DOHH2 (cell line): ENCODE measurements around the gene UPK3A.

Experiments
- H3F3A ChIP-seq: fragments of 200-600 bp; sonication (generic), shearing (Covaris generic); 2 replicates; pipeline ENCODE4 v1.6.0; 2016; ENCODE audit warnings: antibody characterized with exemption, mild to moderate bottlenecking; ENCODE audit not compliant: control insufficient read depth, insufficient read depth
- H3K27ac ChIP-seq: fragments of 200-600 bp; sonication (generic); 2 replicates; pipeline ENCODE4 v1.5.1; 2014; ENCODE audit warnings: low read depth, mild to moderate bottlenecking, low read length, moderate library complexity
- H3K27me3 ChIP-seq: fragments of 200-600 bp; sonication (generic); 2 replicates; pipeline ENCODE4 v1.6.1; 2014; ENCODE audit warnings: mild to moderate bottlenecking, low read length, mixed read lengths; ENCODE audit not compliant: control insufficient read depth
- H3K36me3 ChIP-seq: fragments of 200-600 bp; sonication (generic); 2 replicates; pipeline ENCODE4 v1.6.1; 2014; ENCODE audit warnings: mild to moderate bottlenecking, low read length, moderate library complexity, mixed read lengths; ENCODE audit not compliant: control insufficient read depth
- H3K4me1 ChIP-seq: fragments of 200-600 bp; sonication (generic); 2 replicates; pipeline ENCODE4 v1.6.1; 2014; ENCODE audit warnings: mild to moderate bottlenecking, low read length, mixed read lengths; ENCODE audit not compliant: control insufficient read depth
- H3K4me2 ChIP-seq: fragments of 200-600 bp; sonication (generic); 2 replicates; pipeline ENCODE4 v1.6.0; 2014; ENCODE audit warnings: mild to moderate bottlenecking, low read length, moderate library complexity
- H3K4me3 ChIP-seq: fragments of 200-600 bp; sonication (generic); 2 replicates; pipeline ENCODE4 v1.5.1; 2014; ENCODE audit warnings: mild to moderate bottlenecking, low read length, mixed read lengths
- H3K79me2 ChIP-seq: fragments of 200-600 bp; sonication (generic); 2 replicates; pipeline ENCODE4 v1.6.1; 2014; ENCODE audit warnings: mild to moderate bottlenecking, low read length, mixed read lengths; ENCODE audit not compliant: control insufficient read depth
- H3K9me2 ChIP-seq: fragments of 200-600 bp; sonication (generic); replicated peaks from 2 replicates; pipeline ENCODE4 v1.6.1; 2014; ENCODE audit warnings: mild to moderate bottlenecking, low read length, mixed read lengths; ENCODE audit not compliant: control insufficient read depth
- H3K9me3 ChIP-seq: fragments of 200-600 bp; sonication (generic); 2 replicates; pipeline ENCODE4 v1.6.1; 2014; ENCODE audit warnings: antibody characterized with exemption, low read length, mixed read lengths; ENCODE audit not compliant: control insufficient read depth, insufficient read depth
- H4K20me1 ChIP-seq: fragments of 200-600 bp; sonication (generic); 2 replicates; pipeline ENCODE4 v1.6.0; 2014; ENCODE audit warnings: low read depth, mild to moderate bottlenecking, antibody characterized with exemption, low read length, moderate library complexity; ENCODE audit not compliant: control insufficient read depth, insufficient read depth
- EZH2phosphoT487 ChIP-seq: fragments of 200-600 bp; sonication (generic); IDR thresholded peaks from 2 replicates; pipeline ENCODE4 v1.6.1; 2017; ENCODE audit warnings: borderline replicate concordance, mild to moderate bottlenecking, antibody characterized with exemption, low read length, moderate library complexity, mixed read lengths
- TF ChIP-seq, protein P1 (sequence below): fragments of 200-600 bp; sonication (generic); IDR thresholded peaks from one replicate; pipeline ENCODE4 v1.5.1; 2014; ENCODE audit warnings: antibody characterized with exemption, mild to moderate bottlenecking, low read depth, low read length; ENCODE audit not compliant: poor library complexity, severe bottlenecking

UPK3A gene

DNA sequence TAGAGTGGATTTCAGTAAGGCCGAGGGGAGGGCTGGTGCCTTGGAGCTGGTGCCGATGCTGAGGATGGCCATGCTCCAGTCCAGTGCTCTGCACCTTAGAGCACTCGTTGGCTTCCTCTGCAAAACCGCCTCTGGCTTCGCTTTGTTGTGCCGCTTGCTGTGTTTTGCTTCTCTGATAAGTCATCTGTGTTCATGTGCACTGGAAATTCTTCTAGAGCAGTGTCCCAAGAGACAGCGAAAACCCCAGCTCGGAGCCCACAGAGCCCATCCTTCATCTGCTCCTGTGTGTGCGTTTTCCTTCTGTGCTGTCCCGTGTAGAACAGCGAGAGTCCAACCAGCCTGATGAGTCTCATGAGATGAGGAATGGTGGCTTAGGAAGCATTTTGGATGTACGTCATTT lies 37.1 kb downstream of the UPK3A start:
- H3K9me2 ChIP-seq = no peaks in the 10 kb centered on the region
- no peak overlapping the region for H3K27ac ChIP-seq
- H3K4me2 ChIP-seq = no peak overlapping the region
- no peak overlapping the region for H3K4me3 ChIP-seq
- no peaks in the 10 kb centered on the region; the same call in 1 of the 2 replicates for H3F3A ChIP-seq
- 0 out of 2 replicates have a peak, but pooled peaks cover 2% of the 10 kb centered on the region for H4K20me1 ChIP-seq
- H3K27me3 ChIP-seq = no peaks in the 10 kb centered on the region
- no peaks in the 10 kb centered on the region for H3K9me3 ChIP-seq
- H3K79me2 ChIP-seq = peaks cover 50% of the 10 kb centered on the region
- TF ChIP-seq, protein P1, sequence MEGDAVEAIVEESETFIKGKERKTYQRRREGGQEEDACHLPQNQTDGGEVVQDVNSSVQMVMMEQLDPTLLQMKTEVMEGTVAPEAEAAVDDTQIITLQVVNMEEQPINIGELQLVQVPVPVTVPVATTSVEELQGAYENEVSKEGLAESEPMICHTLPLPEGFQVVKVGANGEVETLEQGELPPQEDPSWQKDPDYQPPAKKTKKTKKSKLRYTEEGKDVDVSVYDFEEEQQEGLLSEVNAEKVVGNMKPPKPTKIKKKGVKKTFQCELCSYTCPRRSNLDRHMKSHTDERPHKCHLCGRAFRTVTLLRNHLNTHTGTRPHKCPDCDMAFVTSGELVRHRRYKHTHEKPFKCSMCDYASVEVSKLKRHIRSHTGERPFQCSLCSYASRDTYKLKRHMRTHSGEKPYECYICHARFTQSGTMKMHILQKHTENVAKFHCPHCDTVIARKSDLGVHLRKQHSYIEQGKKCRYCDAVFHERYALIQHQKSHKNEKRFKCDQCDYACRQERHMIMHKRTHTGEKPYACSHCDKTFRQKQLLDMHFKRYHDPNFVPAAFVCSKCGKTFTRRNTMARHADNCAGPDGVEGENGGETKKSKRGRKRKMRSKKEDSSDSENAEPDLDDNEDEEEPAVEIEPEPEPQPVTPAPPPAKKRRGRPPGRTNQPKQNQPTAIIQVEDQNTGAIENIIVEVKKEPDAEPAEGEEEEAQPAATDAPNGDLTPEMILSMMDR = no peak
- TF ChIP-seq EZH2phosphoT487 = no peak
- peaks cover 21% of the 10 kb centered on the region for H3K4me1 ChIP-seq
- peaks cover 20% of the 10 kb centered on the region for H3K36me3 ChIP-seq

DNA sequence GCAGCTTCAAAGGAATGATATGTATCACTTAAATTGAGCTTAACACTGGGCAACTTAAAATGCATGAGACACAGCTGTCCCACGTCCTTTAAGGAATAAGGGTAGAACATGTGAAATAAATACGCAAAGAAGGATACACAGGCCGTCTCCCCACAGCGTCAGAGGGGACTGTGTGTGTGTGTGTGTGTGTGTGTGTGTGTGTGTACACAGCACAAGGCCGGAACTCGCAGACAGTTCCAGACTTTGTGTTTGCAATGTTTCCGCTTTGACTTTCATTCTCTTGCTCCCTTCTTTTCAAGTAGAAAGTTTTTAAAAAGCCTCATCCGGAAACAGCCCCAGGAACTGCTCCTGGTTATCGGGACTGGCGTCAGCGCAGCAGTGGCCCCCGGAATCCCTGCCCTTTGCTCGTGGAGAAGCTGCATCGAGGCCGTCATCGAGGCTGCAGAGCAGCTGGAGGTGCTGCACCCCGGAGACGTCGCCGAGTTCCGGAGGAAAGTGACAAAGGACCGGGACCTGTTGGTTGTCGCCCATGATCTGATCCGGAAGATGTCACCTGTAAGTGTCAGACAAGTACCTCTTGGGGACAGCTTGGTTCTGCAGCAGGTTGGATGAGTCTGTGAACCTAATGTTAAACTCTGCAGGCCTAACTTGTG lies 38.2 kb downstream of the UPK3A start:
- Histone ChIP-seq H3K27ac (no peak overlapping the region), H3K9me2 (no peaks in the 10 kb centered on the region), H4K20me1 (no peaks in the 10 kb centered on the region), H3F3A (no peaks in the 10 kb centered on the region; the same call in 1 of the 2 replicates), H3K79me2 (peaks cover 38% of the 10 kb centered on the region), H3K9me3 (no peaks in the 10 kb centered on the region), H3K4me2 (no peak overlapping the region), H3K27me3 (no peaks in the 10 kb centered on the region), H3K36me3 (peaks cover 24% of the 10 kb centered on the region), H3K4me1 (peaks cover 15% of the 10 kb centered on the region), H3K4me3 (no peak overlapping the region)
- TF ChIP-seq, protein P1 = no peak
- TF ChIP-seq EZH2phosphoT487 = no peak

DNA sequence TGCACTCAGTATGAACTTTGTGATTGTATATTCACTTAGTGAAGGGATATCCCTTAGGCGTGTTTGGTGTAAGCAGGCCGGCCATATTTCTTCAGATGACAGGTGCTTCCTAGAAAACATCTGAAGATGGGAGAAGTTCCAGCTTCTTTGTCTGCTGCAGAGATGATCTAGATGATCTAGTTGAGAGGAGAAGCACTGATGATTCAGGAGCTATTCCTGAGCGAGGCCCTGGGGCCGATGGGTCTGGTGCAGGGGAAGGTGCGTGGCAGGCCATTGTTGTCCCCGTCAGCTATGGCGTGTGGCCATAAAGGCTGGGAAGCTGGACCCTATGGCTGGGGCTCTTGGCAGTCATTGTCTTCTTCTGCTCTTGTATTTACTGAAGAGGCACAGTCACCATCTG lies 38.9 kb downstream of the UPK3A start:
- Histone ChIP-seq H3K36me3 (peaks cover 24% of the 10 kb centered on the region), H3K9me3 (no peaks in the 10 kb centered on the region), H3K4me3 (no peak overlapping the region), H3K79me2 (peaks cover 31% of the 10 kb centered on the region), H3K4me1 (peaks cover 8% of the 10 kb centered on the region), H3K4me2 (no peak overlapping the region), H3F3A (no peaks in the 10 kb centered on the region), H3K9me2 (no peaks in the 10 kb centered on the region), H3K27me3 (no peaks in the 10 kb centered on the region), H3K27ac (no peak overlapping the region), H4K20me1 (no peaks in the 10 kb centered on the region)
- TF ChIP-seq EZH2phosphoT487 = no peak
- TF ChIP-seq, protein P1 = no peak
